ENCODE data around the gene SNRPD3. TPM values are rescaled to one million over a fixed set of nuclear protein-coding genes. Genes with fewer than 3 reads are reported as not detected.
A peak's percentile ranks its signal among the peaks of the same experiment; 100 is the strongest.
"Not testable (repeated sequence)": the region's sequence is repeated elsewhere in the genome, so short reads cannot be mapped to it uniquely, and the experiment has no call there.

SNRPD3 gene
- total RNA-seq, 1 experiment from 2014 or later = 220 TPM

DNA sequence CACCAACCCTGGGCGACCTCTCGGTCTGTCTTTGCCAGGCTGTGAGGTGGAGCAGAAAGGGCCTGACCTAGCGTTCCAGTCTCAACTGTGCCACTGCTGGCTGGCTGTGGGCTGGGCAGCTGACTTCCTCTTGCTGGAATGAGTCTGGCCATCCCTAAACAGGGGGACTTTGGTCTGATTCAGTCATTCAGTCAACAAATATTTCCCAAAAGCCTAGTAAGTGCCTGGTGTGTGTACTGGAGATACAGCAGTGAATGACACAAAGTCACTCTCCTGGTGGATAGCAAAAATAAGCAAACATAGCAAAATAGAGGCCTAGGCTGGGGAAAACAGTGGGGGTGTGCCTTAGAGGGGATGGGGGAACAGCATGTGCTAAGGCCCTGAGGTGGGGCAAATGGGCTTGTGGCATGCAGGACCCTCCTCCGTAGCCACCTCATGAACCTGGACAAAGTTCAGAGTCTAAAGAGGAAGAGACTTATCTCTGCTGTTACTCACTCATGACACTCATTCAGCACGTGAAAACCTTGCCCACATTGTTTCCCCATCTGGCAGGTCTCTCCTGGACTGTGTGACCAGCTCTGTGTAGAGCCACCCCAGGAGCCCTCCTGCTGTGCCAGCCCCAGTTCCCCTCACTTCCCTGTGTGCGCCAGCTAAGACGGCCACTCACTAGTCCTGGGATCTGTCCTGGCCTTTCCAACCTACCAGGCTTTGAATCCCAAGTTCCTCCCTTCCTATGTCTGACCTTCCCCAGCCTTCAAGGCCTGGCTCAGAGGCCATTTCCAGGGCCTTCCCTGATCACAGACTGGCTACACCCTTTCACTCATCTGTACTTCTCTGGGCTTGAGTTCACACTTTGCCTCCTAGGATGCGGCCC is 5.5 kb upstream of the SNRPD3 start:
- no peak for DNase-seq (ENCODE audit: low spot score)
- Histone ChIP-seq H3K27ac (ENCODE audit: low read depth, low read length, poor library complexity, severe bottlenecking) (no peak overlapping the region), H3K4me3 (ENCODE audit: low read depth, low read length, poor library complexity, severe bottlenecking) (no peak overlapping the region), H3K27me3 (replicated peaks; ENCODE audit: insufficient read depth, low read depth, low read length, poor library complexity) (no peaks in the 10 kb centered on the region), H3K4me1 (ENCODE audit: insufficient read depth, low read length, poor library complexity, severe bottlenecking) (peaks cover 9% of the 10 kb centered on the region), H3K9me3 (ENCODE audit: low read depth, low read length, poor library complexity, severe bottlenecking) (no peaks in the 10 kb centered on the region), H3K36me3 (ENCODE audit: insufficient read depth, low read length, poor library complexity, severe bottlenecking) (peaks cover 18% of the 10 kb centered on the region)
- no peak for TF ChIP-seq EZH2 (IDR thresholded peaks at IDR 0.05; ENCODE audit: borderline replicate concordance, low read depth, low read length, poor library complexity, severe bottlenecking)
- TF ChIP-seq CTCF (conservative IDR thresholded peaks at IDR 0.05; ENCODE audit: low read depth, low read length) = no peak
- ChIA-PET POLR2A (ENCODE audit: low non-redundant PET) (no interaction called here), CTCF (no interaction called here)
- intact Hi-C loops (cut with micrococcal nuclease; ENCODE audit: unreplicated experiment) = no loop called here
- no TSS peak for BruUV-seq (replicated peaks)

GRCh38 chr22:24550902-24551435 is 4.8 kb upstream of the SNRPD3 start:
- CTCF ChIA-PET = no interaction called here

GRCh38 chr22:24552503-24553286 is 3.1 kb upstream of the SNRPD3 start:
- BruUV-seq (replicated peaks); H3K9me3 ChIP-seq (ENCODE audit: low read depth, low read length, poor library complexity, severe bottlenecking); CTCF ChIA-PET; H3K27ac ChIP-seq (ENCODE audit: low read depth, low read length, poor library complexity, severe bottlenecking); POLR2A ChIA-PET (ENCODE audit: low non-redundant PET); H3K36me3 ChIP-seq (ENCODE audit: insufficient read depth, low read length, poor library complexity, severe bottlenecking); H3K4me3 ChIP-seq (ENCODE audit: low read depth, low read length, poor library complexity, severe bottlenecking); intact Hi-C loops (cut with micrococcal nuclease; ENCODE audit: unreplicated experiment); H3K27me3 ChIP-seq (replicated peaks; ENCODE audit: insufficient read depth, low read depth, low read length, poor library complexity): not testable (repeated sequence)
- peaks cover 18% of the 10 kb centered on the region for H3K4me1 ChIP-seq (ENCODE audit: insufficient read depth, low read length, poor library complexity, severe bottlenecking)
- peak; percentile 19 for DNase-seq (ENCODE audit: low spot score)

More at GRCh38 chr22:24550902-24551435, 4.8 kb upstream of the SNRPD3 start:
- intact Hi-C loops (cut with micrococcal nuclease; ENCODE audit: unreplicated experiment) = no loop called here
- H3K4me1 ChIP-seq (ENCODE audit: insufficient read depth, low read length, poor library complexity, severe bottlenecking) = peaks cover 9% of the 10 kb centered on the region
- no peak overlapping the region for H3K4me3 ChIP-seq (ENCODE audit: low read depth, low read length, poor library complexity, severe bottlenecking)
- no TSS peak for BruUV-seq (replicated peaks)
- peaks cover 18% of the 10 kb centered on the region for H3K36me3 ChIP-seq (ENCODE audit: insufficient read depth, low read length, poor library complexity, severe bottlenecking)
- TF ChIP-seq CTCF (conservative IDR thresholded peaks at IDR 0.05; ENCODE audit: low read depth, low read length) (no peak), EZH2 (IDR thresholded peaks at IDR 0.05; ENCODE audit: borderline replicate concordance, low read depth, low read length, poor library complexity, severe bottlenecking) (no peak)
- no peaks in the 10 kb centered on the region for H3K9me3 ChIP-seq (ENCODE audit: low read depth, low read length, poor library complexity, severe bottlenecking)
- H3K27me3 ChIP-seq (replicated peaks; ENCODE audit: insufficient read depth, low read depth, low read length, poor library complexity) = no peaks in the 10 kb centered on the region
- no peak overlapping the region for H3K27ac ChIP-seq (ENCODE audit: low read depth, low read length, poor library complexity, severe bottlenecking)
- no peak for DNase-seq (ENCODE audit: low spot score)
- POLR2A ChIA-PET (ENCODE audit: low non-redundant PET) = no interaction called here

Measured in A673 (cell line).